Fibroblast of lung (primary cell): ENCODE data around the gene A1CF. TPM values are rescaled to one million over a fixed set of nuclear protein-coding genes. Genes with fewer than 3 reads are reported as not detected.

Experiments
- DNase-seq, 2 donors: peaks; one replicate each; pipeline versions ENCODE4 v3.0.0 to v3.0.0-alpha.2; 2010; ENCODE audit warnings: low read depth in 2 of 2
- H2AFZ ChIP-seq: 2 replicates; pipeline ENCODE4 v1.5.1; 2012; ENCODE audit warnings: low read length, control low read depth, inconsistent platforms
- H3K27ac ChIP-seq: 2 replicates; pipeline ENCODE4 v1.5.1; 2011; ENCODE audit warnings: low read length, control low read depth; ENCODE audit not compliant: insufficient read depth
- H3K27me3 ChIP-seq: 2 replicates; pipeline ENCODE4 v1.5.1; 2011; ENCODE audit warnings: mild to moderate bottlenecking, low read length; ENCODE audit not compliant: control insufficient read depth, insufficient read depth
- H3K36me3 ChIP-seq: 2 replicates; pipeline ENCODE4 v1.5.1; 2011; ENCODE audit warnings: low read length; ENCODE audit not compliant: control insufficient read depth, insufficient read depth
- H3K4me1 ChIP-seq: 2 replicates; pipeline ENCODE4 v1.5.1; 2011; ENCODE audit warnings: low read length; ENCODE audit not compliant: control insufficient read depth, insufficient read depth; ENCODE audit errors: extremely low read depth
- H3K4me2 ChIP-seq: 2 replicates; pipeline ENCODE4 v1.5.1; 2011; ENCODE audit warnings: low read length, control low read depth; ENCODE audit not compliant: insufficient read depth; ENCODE audit errors: extremely low read depth
- H3K4me3 ChIP-seq, 4 experiments: fragments of 200-600 bp in 1 of 4; sonication (generic) in 1 of 4; replicated peaks in 1 of 4; 2 replicates each; pipeline ENCODE4 v1.5.1; 2011 to 2016; ENCODE audit warnings: low read length in 4 of 4, low read depth in 3 of 4, mild to moderate bottlenecking in 3 of 4, control low read depth in 2 of 4, inconsistent platforms in 1 of 4, mixed read lengths in 1 of 4; ENCODE audit not compliant: insufficient read depth in 1 of 4; ENCODE audit errors: control extremely low read depth in 1 of 4
- H3K79me2 ChIP-seq: 2 replicates; pipeline ENCODE4 v1.5.1; 2012; ENCODE audit warnings: mild to moderate bottlenecking, low read length, inconsistent platforms; ENCODE audit not compliant: control insufficient read depth, insufficient read depth
- H3K9ac ChIP-seq: 2 replicates; pipeline ENCODE4 v1.5.1; 2011; ENCODE audit warnings: mild to moderate bottlenecking, low read length, control low read depth; ENCODE audit not compliant: insufficient read depth
- H3K9me3 ChIP-seq: 2 replicates; pipeline ENCODE4 v1.5.1; 2012; ENCODE audit warnings: low read depth, low read length; ENCODE audit not compliant: control insufficient read depth, insufficient read depth
- H4K20me1 ChIP-seq: 2 replicates; pipeline ENCODE4 v1.5.1; 2011; ENCODE audit warnings: low read length; ENCODE audit not compliant: control insufficient read depth, insufficient read depth; ENCODE audit errors: extremely low read depth
- CTCF ChIP-seq, 2 donors: IDR thresholded peaks in 1 of 2; conservative IDR thresholded peaks in 1 of 2; 1 replicate in 1 of 2; 2 replicates in 1 of 2; pipeline ENCODE4 v1.5.1; 2011 to 2012; ENCODE audit warnings: low read length in 2 of 2, control low read depth in 1 of 2, inconsistent platforms in 1 of 2, low read depth in 1 of 2, mild to moderate bottlenecking in 1 of 2
- EZH2 ChIP-seq: IDR thresholded peaks from 2 replicates; pipeline ENCODE4 v1.5.1; 2012; ENCODE audit warnings: low read length, control low read depth, mild to moderate bottlenecking; ENCODE audit errors: missing control alignments
- polyA plus RNA-seq, 2 donors: library from polyadenylated mRNA; depleted of rRNA in 1 of 2; stranded (reverse) in 1 of 2; unstranded in 1 of 2; fragments of >200 nt; gene quantifications; 2 replicates each; pipeline ENCODE4 v1.2.1, GENCODE V29; 2011 to 2012; ENCODE audit warnings: missing spikeins in 1 of 2
- total RNA-seq: library from RNA; depleted of rRNA; stranded (reverse); fragments of >200 nt; gene quantifications from 2 replicates; pipeline ENCODE4 v1.2.1, GENCODE V29; 2014

The A1CF gene
- total and polyA plus RNA-seq, 2 donors (not counting 1 experiment from before 2014, with no cell fraction given) = not detected

- Histone ChIP-seq H3K9me3 (no peaks in the 10 kb centered on the region), H3K4me3 (no peak overlapping the region), H3K9ac (no peak overlapping the region), H3K36me3 (no peaks in the 10 kb centered on the region), H4K20me1 (no peaks in the 10 kb centered on the region), H3K27ac (no peak overlapping the region), H3K4me1 (no peaks in the 10 kb centered on the region), H3K4me2 (no peak overlapping the region), H3K79me2 (no peaks in the 10 kb centered on the region), H3K27me3 (peaks cover 5% of the 10 kb centered on the region), H2AFZ (no peak overlapping the region)
- DNase-seq = no peak
- TF ChIP-seq CTCF (conservative IDR thresholded peaks at IDR 0.05 in 1 of 2, IDR thresholded peaks at IDR 0.05 in 1 of 2; ENCODE audit: low read depth in 1 of 2, low read length in 2 of 2) (no peak), EZH2 (no peak)
These were observed 60.6 kb downstream of the A1CF start for GRCh38 chr10:50824782-50825181.

- TF ChIP-seq CTCF (conservative IDR thresholded peaks at IDR 0.05 in 1 of 2, IDR thresholded peaks at IDR 0.05 in 1 of 2; ENCODE audit: low read depth in 1 of 2, low read length in 2 of 2) (no peak), EZH2 (no peak)
- no peaks in the 10 kb centered on the region for H3K36me3 ChIP-seq
- H3K4me1 ChIP-seq = no peaks in the 10 kb centered on the region
- no peak overlapping the region for H3K4me3 ChIP-seq
- no peaks in the 10 kb centered on the region for H3K9me3 ChIP-seq
- no peak overlapping the region for H3K4me2 ChIP-seq
- H3K27ac ChIP-seq = no peak overlapping the region
- peaks cover 5% of the 10 kb centered on the region for H3K27me3 ChIP-seq
- no peaks in the 10 kb centered on the region for H4K20me1 ChIP-seq
- H3K79me2 ChIP-seq = no peaks in the 10 kb centered on the region
- no peak overlapping the region for H3K9ac ChIP-seq
- no peak overlapping the region for H2AFZ ChIP-seq
- DNase-seq = no peak
These were observed 61.6 kb downstream of the A1CF start for GRCh38 chr10:50823789-50824188.

- DNase-seq = no peak
- Histone ChIP-seq H3K27me3 (no peaks in the 10 kb centered on the region), H3K9me3 (no peaks in the 10 kb centered on the region), H3K4me1 (peaks cover 5% of the 10 kb centered on the region), H4K20me1 (no peaks in the 10 kb centered on the region), H3K36me3 (no peaks in the 10 kb centered on the region), H3K79me2 (no peaks in the 10 kb centered on the region), H3K4me3 (no peak overlapping the region), H3K9ac (no peak overlapping the region), H3K27ac (no peak overlapping the region), H2AFZ (no peak overlapping the region), H3K4me2 (no peak overlapping the region)
- TF ChIP-seq EZH2 (no peak), CTCF (conservative IDR thresholded peaks at IDR 0.05 in 1 of 2, IDR thresholded peaks at IDR 0.05 in 1 of 2; ENCODE audit: low read depth in 1 of 2, low read length in 2 of 2) (no peak)
These were observed 75.8 kb downstream of the A1CF start for GRCh38 chr10:50809596-50809995.
